ENCODE results near the gene FAM89B. TPM values are rescaled to one million over a fixed set of nuclear protein-coding genes. Genes with fewer than 3 reads are reported as not detected.

Gene FAM89B
- total and polyA plus RNA-seq, 8 donors: 22.7 to 49.1 (median 32.7) TPM

DNA sequence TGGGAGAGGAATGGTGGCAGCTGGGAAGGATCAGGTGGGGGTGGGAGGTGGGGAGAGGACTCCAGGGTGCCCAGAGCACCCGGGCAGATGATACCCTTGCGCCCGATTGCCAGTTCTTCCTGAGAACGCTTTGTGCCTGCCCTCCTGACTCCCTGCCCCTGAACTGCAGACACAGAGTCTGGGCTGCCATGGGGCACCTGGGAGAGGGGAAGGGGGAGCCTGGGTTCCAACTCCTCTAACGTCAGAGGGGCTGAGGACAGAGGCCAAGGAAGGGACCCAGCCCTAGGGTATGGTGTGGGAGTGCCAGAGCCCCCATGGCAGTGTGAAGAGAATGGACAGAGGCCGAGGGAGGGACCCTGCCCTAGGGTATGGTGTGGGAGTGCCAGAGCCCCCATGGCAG, 24.2 kb downstream of the FAM89B start:
- TF ChIP-seq, protein P1, sequence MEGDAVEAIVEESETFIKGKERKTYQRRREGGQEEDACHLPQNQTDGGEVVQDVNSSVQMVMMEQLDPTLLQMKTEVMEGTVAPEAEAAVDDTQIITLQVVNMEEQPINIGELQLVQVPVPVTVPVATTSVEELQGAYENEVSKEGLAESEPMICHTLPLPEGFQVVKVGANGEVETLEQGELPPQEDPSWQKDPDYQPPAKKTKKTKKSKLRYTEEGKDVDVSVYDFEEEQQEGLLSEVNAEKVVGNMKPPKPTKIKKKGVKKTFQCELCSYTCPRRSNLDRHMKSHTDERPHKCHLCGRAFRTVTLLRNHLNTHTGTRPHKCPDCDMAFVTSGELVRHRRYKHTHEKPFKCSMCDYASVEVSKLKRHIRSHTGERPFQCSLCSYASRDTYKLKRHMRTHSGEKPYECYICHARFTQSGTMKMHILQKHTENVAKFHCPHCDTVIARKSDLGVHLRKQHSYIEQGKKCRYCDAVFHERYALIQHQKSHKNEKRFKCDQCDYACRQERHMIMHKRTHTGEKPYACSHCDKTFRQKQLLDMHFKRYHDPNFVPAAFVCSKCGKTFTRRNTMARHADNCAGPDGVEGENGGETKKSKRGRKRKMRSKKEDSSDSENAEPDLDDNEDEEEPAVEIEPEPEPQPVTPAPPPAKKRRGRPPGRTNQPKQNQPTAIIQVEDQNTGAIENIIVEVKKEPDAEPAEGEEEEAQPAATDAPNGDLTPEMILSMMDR (IDR thresholded peaks at IDR 0.05): no peak

DNA sequence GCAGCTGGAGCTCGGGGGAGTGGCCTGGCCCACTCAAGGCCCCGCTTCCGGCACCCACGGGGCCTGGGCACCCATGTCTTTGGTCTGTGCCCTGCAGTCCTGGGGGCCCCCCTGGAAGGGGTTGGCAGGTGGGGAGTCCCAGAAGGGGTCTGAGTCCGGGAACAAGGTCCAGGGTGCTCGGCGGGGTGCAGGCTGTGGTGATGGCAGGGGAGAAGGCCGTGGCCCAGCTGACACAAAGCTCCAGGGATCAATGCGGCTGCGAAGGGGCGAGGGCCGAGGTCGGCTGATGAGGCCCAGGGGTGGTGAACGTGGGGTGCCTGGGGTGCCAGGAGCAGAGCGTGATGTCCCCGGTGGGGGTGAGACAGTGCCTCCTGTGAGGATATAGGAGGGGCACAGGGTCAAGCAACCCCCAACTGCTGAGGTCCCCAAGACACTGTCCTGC, 25.9 kb downstream of the FAM89B start:
- Histone ChIP-seq H3K27me3 (no peaks in the 10 kb centered on the region), H3K4me1 (no peaks in the 10 kb centered on the region), H3K27ac (no peak overlapping the region), H3K4me3 (no peak overlapping the region), H3K36me3 (peaks cover 0 to 16% (median 7%) of the 10 kb centered on the region in 3 donors), H3K9me3 (no peaks in the 10 kb centered on the region)
- TF ChIP-seq, protein P1 (IDR thresholded peaks at IDR 0.05): no peak
- intact Hi-C loops (cut with DNase I): no loop called here
- DNase-seq (peak in 2 of 6 donors; percentile 29 to 73), ATAC-seq (peak in 1 of 4 donors; percentile 7), FAIRE-seq (no peak)
- 91 to 94% methylated on average over 16 of the region's 16 CpGs for WGBS, 2 donors

More for the DNA sequence above, 24.2 kb downstream of the FAM89B start:
- Histone ChIP-seq H3K9me3 (no peaks in the 10 kb centered on the region), H3K36me3 (peaks cover 0 to 16% (median 5%) of the 10 kb centered on the region in 3 donors), H3K4me3 (no peak overlapping the region), H3K27ac (no peak overlapping the region), H3K27me3 (no peaks in the 10 kb centered on the region), H3K4me1 (no peaks in the 10 kb centered on the region)
- WGBS, 2 donors: 75 to 82% methylated on average over 6 of the region's 6 CpGs
- DNase-seq (peak in 1 of 6 donors; percentile 18), FAIRE-seq (no peak), ATAC-seq (no peak)
- intact Hi-C loops (cut with DNase I): no loop called here

DNA sequence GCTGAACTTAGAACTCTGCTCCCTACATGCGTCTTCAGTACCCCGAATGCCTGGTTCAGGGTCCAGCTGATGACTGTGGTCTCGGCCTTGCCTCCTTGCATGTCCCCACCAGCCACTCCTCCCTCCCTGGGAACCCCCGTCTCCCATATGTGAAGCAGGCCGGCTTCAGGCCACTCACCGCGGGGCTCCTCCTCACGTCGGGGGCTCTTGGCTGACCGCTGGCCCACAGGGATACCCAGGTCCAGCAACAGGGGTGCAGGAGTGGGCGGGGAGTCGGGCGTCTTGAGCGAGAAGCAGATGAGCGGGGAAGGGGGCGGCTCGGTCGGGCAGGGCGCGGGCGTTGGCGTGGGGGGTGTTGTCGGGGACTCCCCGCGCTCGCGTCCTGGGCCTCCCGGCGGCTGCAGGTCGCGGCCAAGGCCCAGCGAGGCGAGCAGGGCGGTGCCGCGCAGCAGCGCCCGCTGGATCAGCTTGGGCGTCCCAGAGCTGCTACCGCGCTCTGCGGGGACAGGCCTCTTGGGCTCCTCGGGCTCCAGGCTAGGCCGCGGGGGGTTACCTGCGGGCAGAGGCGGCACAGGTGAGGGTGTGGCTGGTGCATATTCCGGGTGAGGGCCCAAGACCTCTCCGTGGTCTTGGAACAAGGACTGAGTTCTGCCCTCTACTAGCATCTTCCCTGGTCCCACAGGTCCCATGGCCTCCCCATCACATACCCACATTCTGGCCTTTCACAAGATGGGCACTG, 27.0 kb downstream of the FAM89B start:
- no peak for FAIRE-seq

DNA sequence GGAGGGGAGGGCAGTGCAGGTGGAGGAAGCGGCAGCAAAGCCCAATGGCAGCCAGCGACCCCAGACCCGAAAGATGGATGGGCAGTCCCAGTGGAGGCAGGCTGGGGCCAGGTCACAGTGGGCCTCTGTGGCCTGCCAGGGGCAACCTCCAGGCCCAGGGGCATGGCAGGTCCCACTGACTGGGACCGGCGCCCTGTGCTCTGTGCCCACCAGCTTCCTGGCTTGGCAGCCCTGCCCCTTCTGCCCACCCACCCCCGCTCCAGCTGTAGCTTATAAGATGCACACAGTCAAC, 27.6 kb downstream of the FAM89B start:
- 95 to 97% methylated on average over 5 to 6 of the region's 6 CpGs for WGBS, 2 donors
- Histone ChIP-seq H3K27me3 (no peaks in the 10 kb centered on the region), H3K36me3 (peaks cover 0 to 24% (median 11%) of the 10 kb centered on the region in 3 donors), H3K4me1 (no peaks in the 10 kb centered on the region), H3K4me3 (no peak overlapping the region), H3K9me3 (no peaks in the 10 kb centered on the region), H3K27ac (no peak overlapping the region)
- peak in 1 of 6 donors; percentile 60 for DNase-seq
- no peak for ATAC-seq
- FAIRE-seq: no peak
- TF ChIP-seq, protein P1 (IDR thresholded peaks at IDR 0.05): no peak
- intact Hi-C loops (cut with DNase I): no loop called here

More for the DNA sequence above, 27.0 kb downstream of the FAM89B start:
- no peak overlapping the region for H3K27ac ChIP-seq
- TF ChIP-seq, protein P1 (IDR thresholded peaks at IDR 0.05): no peak
- DNase-seq: peak in 2 of 6 donors; percentile 37 to 69
- H3K4me3 ChIP-seq: no peak overlapping the region
- no peaks in the 10 kb centered on the region for H3K27me3 ChIP-seq
- ATAC-seq: no peak
- H3K4me1 ChIP-seq: no peaks in the 10 kb centered on the region
- intact Hi-C loops (cut with DNase I): no loop called here
- peaks cover 0 to 19% (median 10%) of the 10 kb centered on the region in 3 donors for H3K36me3 ChIP-seq
- 88 to 91% methylated on average over 46 to 49 of the region's 49 CpGs for WGBS, 2 donors
- H3K9me3 ChIP-seq: no peaks in the 10 kb centered on the region

DNA sequence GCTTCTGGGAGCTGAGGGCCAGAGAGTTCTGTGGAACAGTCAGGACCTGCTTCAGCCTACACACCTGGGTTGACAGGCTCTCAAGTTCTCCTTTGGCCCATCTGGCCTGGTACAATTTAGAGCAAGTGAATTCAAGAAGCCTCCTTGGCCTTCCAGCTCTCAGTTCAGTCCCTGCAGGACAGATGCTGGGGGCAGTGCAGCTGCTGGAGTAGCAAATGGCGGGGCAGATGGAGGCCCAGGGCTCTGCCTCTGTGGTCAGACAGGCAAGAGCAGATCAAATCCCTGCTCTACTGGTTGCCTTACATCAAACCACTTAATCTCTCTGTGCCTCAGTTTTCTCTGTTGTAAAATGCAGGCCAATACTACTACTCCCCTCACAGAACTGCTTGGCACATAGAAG, 31.9 kb downstream of the FAM89B start:
- DNase-seq (no peak), ATAC-seq (no peak), FAIRE-seq (no peak)
- Histone ChIP-seq H3K36me3 (peaks cover 0 to 33% (median 15%) of the 10 kb centered on the region in 3 donors), H3K4me3 (no peak overlapping the region), H3K4me1 (no peaks in the 10 kb centered on the region), H3K27ac (no peak overlapping the region), H3K27me3 (no peaks in the 10 kb centered on the region), H3K9me3 (no peaks in the 10 kb centered on the region)
- WGBS, 2 donors: 100% methylated on average over 1 of the region's 1 CpG
- TF ChIP-seq, protein P1 (IDR thresholded peaks at IDR 0.05): no peak
- intact Hi-C loops (cut with DNase I): no loop called here

All from pancreas (tissue), 10 donors.